Kidney epithelial cell (primary cell): Measurements from ENCODE around the gene NPDC1. TPM values are rescaled to one million over a fixed set of nuclear protein-coding genes. Genes with fewer than 3 reads are reported as not detected.

Experiments used
- DNase-seq: peaks from one replicate; pipeline ENCODE4 v3.0.0-alpha.2; 2010; ENCODE audit warnings: low read depth
- H3K27me3 ChIP-seq: 2 replicates; pipeline ENCODE4 v1.6.0; 2011; ENCODE audit warnings: low read length; ENCODE audit not compliant: control insufficient read depth, insufficient read depth
- H3K36me3 ChIP-seq: 2 replicates; pipeline ENCODE4 v1.5.1; 2011; ENCODE audit warnings: low read length; ENCODE audit not compliant: control insufficient read depth, insufficient read depth
- H3K4me3 ChIP-seq: 2 replicates; pipeline ENCODE4 v1.5.1; 2011; ENCODE audit warnings: low read depth, mild to moderate bottlenecking, control low read depth, low read length
- CTCF ChIP-seq: IDR thresholded peaks from 2 replicates; pipeline ENCODE4 v1.5.1; 2011; ENCODE audit warnings: mild to moderate bottlenecking, moderate library complexity, low read length, control low read depth, inconsistent platforms; ENCODE audit not compliant: insufficient read depth, poor library complexity, severe bottlenecking
- total RNA-seq: library from RNA; depleted of rRNA; stranded (reverse); fragments of >200 nt; gene quantifications from 2 replicates; pipeline ENCODE4 v1.2.3, GENCODE V29; 2015

Gene NPDC1
- total RNA-seq, 1 donor from 2014 or later: 58.3 TPM

GRCh38 chr9:136992819-136993369 is 53.1 kb downstream of the NPDC1 start:
- no peak for DNase-seq
- H3K36me3 ChIP-seq: no peaks in the 10 kb centered on the region
- no peak for TF ChIP-seq CTCF
- no peaks in the 10 kb centered on the region for H3K27me3 ChIP-seq
- H3K4me3 ChIP-seq: peak overlapping the region; percentile 72

- peak within 1 kb of the TSS; percentile 72 for H3K4me3 ChIP-seq
- peaks cover 3% of the 10 kb centered on the region for H3K27me3 ChIP-seq
- no peaks in the 10 kb centered on the region for H3K36me3 ChIP-seq
- DNase-seq: peak; percentile 67
- TF ChIP-seq CTCF: no peak
Observed at GRCh38 chr9:136991993-136992818, 53.8 kb downstream of the NPDC1 start, which contains the start of gene PAXX. TSS of gene PAXX (plus strand) at chr9:136992422. CDS start at chr9:136992444, 22 bp downstream.

GRCh38 chr9:136990242-136990911 is 55.6 kb downstream of the NPDC1 start:
- TF ChIP-seq CTCF: no peak
- Histone ChIP-seq H3K27me3 (peaks cover 12% of the 10 kb centered on the region), H3K36me3 (no peaks in the 10 kb centered on the region), H3K4me3 (no peak overlapping the region)
- DNase-seq: no peak

Other genes with a start within 250 kb of the NPDC1 start
- gene CCDC183, start 249.8 kb downstream of the NPDC1 start, total RNA-seq: 0.84 and 0.89 TPM in 2 replicates
- gene RABL6, start 238.2 kb downstream of the NPDC1 start, total RNA-seq: 99.3 and 118 TPM in 2 replicates
- 0.75 and 0.96 TPM in 2 replicates for gene AJM1, start 203.7 kb downstream of the NPDC1 start, total RNA-seq
- gene PHPT1, start 196.8 kb downstream of the NPDC1 start, total RNA-seq: 124 and 129 TPM in 2 replicates
- gene MAMDC4, start 193.8 kb downstream of the NPDC1 start, total RNA-seq: 3.7 and 6.4 TPM in 2 replicates
- 792 and 948 TPM in 2 replicates for gene EDF1, start 179.9 kb downstream of the NPDC1 start, total RNA-seq
- gene TRAF2, start 159.7 kb downstream of the NPDC1 start, total RNA-seq: 17.5 and 17.7 TPM in 2 replicates
- gene FBXW5, start 101.4 kb downstream of the NPDC1 start, total RNA-seq: 174 and 222 TPM in 2 replicates
- not detected in 2 replicates for gene C8G, start 100.9 kb downstream of the NPDC1 start, total RNA-seq
- gene LCN12, start 93.9 kb downstream of the NPDC1 start, total RNA-seq: 1.2 TPM in 1 of 2 replicates, not detected in the other
- 2.0 and 3.8 TPM in 2 replicates for gene PTGDS, start 68.7 kb downstream of the NPDC1 start, total RNA-seq
- gene LCNL1, start 63.2 kb downstream of the NPDC1 start, total RNA-seq: not detected in 2 replicates
- 42.2 and 46.8 TPM in 2 replicates for gene PAXX, start 53.8 kb downstream of the NPDC1 start, total RNA-seq
- gene CLIC3, start 49.6 kb downstream of the NPDC1 start, total RNA-seq: 0.75 TPM in 1 of 2 replicates, not detected in the other
- 5.3 and 15.4 TPM in 2 replicates for gene ABCA2, start 17.9 kb downstream of the NPDC1 start, total RNA-seq
- not detected in 2 replicates for gene FUT7, start 14.1 kb downstream of the NPDC1 start, total RNA-seq
- gene ENTPD2, start 7.9 kb upstream of the NPDC1 start, total RNA-seq: 0.21 TPM in 1 of 2 replicates, not detected in the other
- gene SAPCD2, start 24.4 kb upstream of the NPDC1 start, total RNA-seq: 5.3 and 5.8 TPM in 2 replicates
- 9.7 and 11.7 TPM in 2 replicates for gene UAP1L1, start 31.3 kb upstream of the NPDC1 start, total RNA-seq
- 76.8 and 80.3 TPM in 2 replicates for gene MAN1B1, start 40.8 kb upstream of the NPDC1 start, total RNA-seq
- 116 and 137 TPM in 2 replicates for gene DPP7, start 68.6 kb upstream of the NPDC1 start, total RNA-seq
- gene GRIN1, start 93.0 kb upstream of the NPDC1 start, total RNA-seq: 0.04 TPM in 1 of 2 replicates, not detected in the other
- gene LRRC26, start 123.9 kb upstream of the NPDC1 start, total RNA-seq: not detected in 2 replicates
- not detected in 2 replicates for gene TMEM210, start 125.9 kb upstream of the NPDC1 start, total RNA-seq
- gene ANAPC2, start 142.4 kb upstream of the NPDC1 start, total RNA-seq: 18.8 and 26.1 TPM in 2 replicates
- gene SSNA1, start 142.5 kb upstream of the NPDC1 start, total RNA-seq: 91.4 and 95.1 TPM in 2 replicates
- 15.2 and 20.1 TPM in 2 replicates for gene TPRN, start 154.6 kb upstream of the NPDC1 start, total RNA-seq
- gene TMEM203, start 159.5 kb upstream of the NPDC1 start, total RNA-seq: 39.2 and 40.3 TPM in 2 replicates
- gene NDOR1, start 159.5 kb upstream of the NPDC1 start, total RNA-seq: 19.1 and 28.6 TPM in 2 replicates
- 3.1 and 4.2 TPM in 2 replicates for gene RNF208, start 176.1 kb upstream of the NPDC1 start, total RNA-seq
- 2.1 and 3.8 TPM in 2 replicates for gene CYSRT1, start 179.0 kb upstream of the NPDC1 start, total RNA-seq
- gene RNF224, start 181.3 kb upstream of the NPDC1 start, total RNA-seq: not detected in 2 replicates
- gene SLC34A3, start 184.7 kb upstream of the NPDC1 start, total RNA-seq: 0.25 TPM in 1 of 2 replicates, not detected in the other
- gene TUBB4B, start 195.1 kb upstream of the NPDC1 start, total RNA-seq: 262 and 275 TPM in 2 replicates
- not detected in 2 replicates for gene STPG3, start 205.1 kb upstream of the NPDC1 start, total RNA-seq
- gene NELFB, start 209.2 kb upstream of the NPDC1 start, total RNA-seq: 47.3 and 67.0 TPM in 2 replicates
- gene TOR4A, start 231.5 kb upstream of the NPDC1 start, total RNA-seq: 33.5 and 50.3 TPM in 2 replicates